ENCODE measurements around the gene AKT1S1.

Gene AKT1S1

GRCh38 chr19:49906879-49907564 is 29.9 kb upstream of the AKT1S1 start:
- TF ChIP-seq CTCF (IDR thresholded peaks at IDR 0.05; ENCODE audit: low read depth, low read length) = no peak
- DNase-seq (ENCODE audit: low read depth in 2 of 2) = no peak
- H3K4me3 ChIP-seq (replicated peaks in 1 of 2; ENCODE audit: low read depth in 2 of 2, low read length in 2 of 2) = no peak overlapping the region

- no peak for DNase-seq (ENCODE audit: low read depth in 2 of 2)
- H3K4me3 ChIP-seq (replicated peaks in 1 of 2; ENCODE audit: low read depth in 2 of 2, low read length in 2 of 2) = no peak overlapping the region
These were observed 27.0 kb upstream of the AKT1S1 start for GRCh38 chr19:49904136-49904535.

GRCh38 chr19:49896863-49897621 is 19.9 kb upstream of the AKT1S1 start, which contains the start of gene IL4I1:
TSS of gene IL4I1 (minus strand) at chr19:49896887. CDS start at chr19:49896160, 727 bp downstream.
- TF ChIP-seq CTCF (IDR thresholded peaks at IDR 0.05; ENCODE audit: low read depth, low read length) = no peak
- H3K4me3 ChIP-seq (replicated peaks in 1 of 2; ENCODE audit: low read depth in 2 of 2, low read length in 2 of 2) = no peak within 1 kb of the TSS
- peak; percentile 18 to 40 for DNase-seq (ENCODE audit: low read depth in 2 of 2)

More at GRCh38 chr19:49904136-49904535, 27.0 kb upstream of the AKT1S1 start:
- no peak for TF ChIP-seq CTCF (IDR thresholded peaks at IDR 0.05; ENCODE audit: low read depth, low read length)

GRCh38 chr19:49895566-49896297 is 18.6 kb upstream of the AKT1S1 start:
- no peak for DNase-seq (ENCODE audit: low read depth in 2 of 2)
- H3K4me3 ChIP-seq (replicated peaks in 1 of 2; ENCODE audit: low read depth in 2 of 2, low read length in 2 of 2) = no peak overlapping the region
- no peak for TF ChIP-seq CTCF (IDR thresholded peaks at IDR 0.05; ENCODE audit: low read depth, low read length)

GRCh38 chr19:49894879-49895565 is 17.9 kb upstream of the AKT1S1 start:
- DNase-seq (ENCODE audit: low read depth in 2 of 2) = no peak
- H3K4me3 ChIP-seq (replicated peaks in 1 of 2; ENCODE audit: low read depth in 2 of 2, low read length in 2 of 2) = no peak overlapping the region
- TF ChIP-seq CTCF (IDR thresholded peaks at IDR 0.05; ENCODE audit: low read depth, low read length) = no peak

GRCh38 chr19:49894011-49894664 is 17.0 kb upstream of the AKT1S1 start:
- DNase-seq (ENCODE audit: low read depth in 2 of 2) = no peak
- H3K4me3 ChIP-seq (replicated peaks in 1 of 2; ENCODE audit: low read depth in 2 of 2, low read length in 2 of 2) = no peak overlapping the region
- no peak for TF ChIP-seq CTCF (IDR thresholded peaks at IDR 0.05; ENCODE audit: low read depth, low read length)
